ENCODE data around the gene NDC1. TPM values are rescaled to one million over a fixed set of nuclear protein-coding genes. Genes with fewer than 3 reads are reported as not detected.

Gene NDC1
- total RNA-seq, 4 donors from 2014 or later = 1.1 to 11.1 (median 8.0) TPM

GRCh38 chr1:53810497-53810896 lies 27.6 kb downstream of the NDC1 start:
- H3K36me3 ChIP-seq = peaks cover 0 to 9% (median 2%) of the 10 kb centered on the region in 4 donors

GRCh38 chr1:53810007-53810406 lies 28.1 kb downstream of the NDC1 start:
- no peaks in the 10 kb centered on the region for H3K9me3 ChIP-seq
- in situ Hi-C loops (cut with MboI; ENCODE audit: low pct_ligation_motif_present in 1 of 4, low pct_unique_long_range_greater_than_20kb in 1 of 4, low sequenced_read_pairs in 3 of 4) (no loop called here), intact Hi-C loops (cut with DNase I; ENCODE audit: low total_unique reads) (no loop called here)
- H3K36me3 ChIP-seq = peaks cover 0 to 9% (median 2%) of the 10 kb centered on the region in 4 donors
- H3K27ac ChIP-seq = no peak overlapping the region
- TF ChIP-seq POLR2A (IDR thresholded peaks at IDR 0.05) (no peak), CTCF (IDR thresholded peaks at IDR 0.05) (no peak), POLR2AphosphoS5 (IDR thresholded peaks at IDR 0.05) (no peak), EP300 (IDR thresholded peaks at IDR 0.05; ENCODE audit: low read depth) (no peak)
- no peak overlapping the region for H3K4me3 ChIP-seq
- H3K27me3 ChIP-seq = no peaks in the 10 kb centered on the region
- H3K4me1 ChIP-seq = no peaks in the 10 kb centered on the region
- DNase-seq = no peak
- WGBS, 2 donors (ENCODE audit: low coverage in 1 of 2) = 96 to 100% methylated on average over 5 of the region's 5 CpGs

More at GRCh38 chr1:53810497-53810896, 27.6 kb downstream of the NDC1 start:
- no peak overlapping the region for H3K27ac ChIP-seq
- TF ChIP-seq CTCF (IDR thresholded peaks at IDR 0.05) (no peak), POLR2A (IDR thresholded peaks at IDR 0.05) (no peak)
- in situ Hi-C loops (cut with MboI; ENCODE audit: low pct_ligation_motif_present in 1 of 4, low pct_unique_long_range_greater_than_20kb in 1 of 4, low sequenced_read_pairs in 3 of 4) = no loop called here
- WGBS, 2 donors (ENCODE audit: low coverage in 1 of 2) = 98 to 100% methylated on average over 1 to 2 of the region's 2 CpGs
- H3K4me3 ChIP-seq = no peak overlapping the region
- no peaks in the 10 kb centered on the region for H3K4me1 ChIP-seq
- no peak for DNase-seq
- no peaks in the 10 kb centered on the region for H3K9me3 ChIP-seq
- no peaks in the 10 kb centered on the region for H3K27me3 ChIP-seq
- intact Hi-C loops (cut with DNase I; ENCODE audit: low total_unique reads) = no loop called here

- 72 to 81% methylated on average over 4 to 5 of the region's 5 CpGs for WGBS, 2 donors (ENCODE audit: low coverage in 1 of 2)
- TF ChIP-seq POLR2AphosphoS5 (IDR thresholded peaks at IDR 0.05) = no peak
- no peak for TF ChIP-seq CTCF (IDR thresholded peaks at IDR 0.05)
- no peak for TF ChIP-seq EP300 (IDR thresholded peaks at IDR 0.05; ENCODE audit: low read depth)
- TF ChIP-seq POLR2A (IDR thresholded peaks at IDR 0.05) = no peak
- in situ Hi-C loops (cut with MboI; ENCODE audit: low pct_ligation_motif_present in 1 of 4, low pct_unique_long_range_greater_than_20kb in 1 of 4, low sequenced_read_pairs in 3 of 4) = no loop called here
Measured at GRCh38 chr1:53807916-53808315, 30.2 kb downstream of the NDC1 start.

GRCh38 chr1:53804791-53805505 lies 33.1 kb downstream of the NDC1 start:
- no peaks in the 10 kb centered on the region for H3K9me3 ChIP-seq
- DNase-seq = no peak
- in situ Hi-C loops (cut with MboI; ENCODE audit: low pct_ligation_motif_present in 1 of 4, low pct_unique_long_range_greater_than_20kb in 1 of 4, low sequenced_read_pairs in 3 of 4) (no loop called here), intact Hi-C loops (cut with DNase I; ENCODE audit: low total_unique reads) (no loop called here)
- no peaks in the 10 kb centered on the region for H3K4me1 ChIP-seq
- no peaks in the 10 kb centered on the region for H3K27me3 ChIP-seq
- no peak overlapping the region for H3K4me3 ChIP-seq
- H3K27ac ChIP-seq = no peak overlapping the region
- 93 to 95% methylated on average over 3 of the region's 3 CpGs for WGBS, 2 donors (ENCODE audit: low coverage in 1 of 2)
- H3K36me3 ChIP-seq = peaks cover 0 to 5% (median 2%) of the 10 kb centered on the region in 4 donors
- TF ChIP-seq POLR2AphosphoS5 (IDR thresholded peaks at IDR 0.05) (no peak), EP300 (IDR thresholded peaks at IDR 0.05; ENCODE audit: low read depth) (no peak), POLR2A (IDR thresholded peaks at IDR 0.05) (no peak), CTCF (IDR thresholded peaks at IDR 0.05) (no peak)

More at GRCh38 chr1:53807916-53808315, 30.2 kb downstream of the NDC1 start:
- intact Hi-C loops (cut with DNase I; ENCODE audit: low total_unique reads) = no loop called here
- peaks cover 0 to 9% (median 3%) of the 10 kb centered on the region in 4 donors for H3K36me3 ChIP-seq
- no peaks in the 10 kb centered on the region for H3K27me3 ChIP-seq
- H3K4me3 ChIP-seq = no peak overlapping the region
- no peak overlapping the region for H3K27ac ChIP-seq
- no peaks in the 10 kb centered on the region for H3K9me3 ChIP-seq
- H3K4me1 ChIP-seq = no peaks in the 10 kb centered on the region
- no peak for DNase-seq

Data from transverse colon (tissue), 4 donors.